HEK293T (cell line): ENCODE results near the gene SPSB2.

Experiments used
- BHLHE40 ChIP-seq: fragments of 450-650 bp; IDR thresholded peaks from 2 replicates; pipeline ENCODE4 v1.6.1; 2016; ENCODE audit warnings: mild to moderate bottlenecking, moderate library complexity, borderline replicate concordance
- FOXK2 ChIP-seq: fragments of 450-650 bp; IDR thresholded peaks from 2 replicates; pipeline ENCODE4 v1.6.1; 2016; ENCODE audit warnings: mild to moderate bottlenecking

- TF ChIP-seq FOXK2 (no peak), BHLHE40 (no peak)
Measured at GRCh38 chr12:6883683-6884082, 10.6 kb upstream of the SPSB2 start.
